Cortex of kidney (tissue), 1 donor: Measurements from ENCODE around the gene KISS1R.
"Not testable (repeated sequence)": the region's sequence is repeated elsewhere in the genome, so short reads cannot be mapped to it uniquely, and the experiment has no call there.

Experiments
- DNase-seq: peaks from one replicate; lab custom pipeline; 2025; lab: John Stamatoyannopoulos, UW

The KISS1R gene

GRCh38 chr19:881385-882071 is 35.6 kb upstream of the KISS1R start:
- no peak for DNase-seq

GRCh38 chr19:882871-883497 is 34.1 kb upstream of the KISS1R start:
- no peak for DNase-seq

- DNase-seq = no peak
These were observed 33.4 kb upstream of the KISS1R start for GRCh38 chr19:883661-884211.

- no peak for DNase-seq
These were observed 32.5 kb upstream of the KISS1R start for GRCh38 chr19:884420-885211.

GRCh38 chr19:885536-886224 is 31.5 kb upstream of the KISS1R start:
- no peak for DNase-seq

- DNase-seq = no peak
These were observed 30.1 kb upstream of the KISS1R start for GRCh38 chr19:887072-887471.

GRCh38 chr19:887599-887998 is 29.5 kb upstream of the KISS1R start:
- DNase-seq = no peak

- no peak for DNase-seq
These were observed 28.4 kb upstream of the KISS1R start for GRCh38 chr19:888581-889385.

- no peak for DNase-seq
These were observed 27.4 kb upstream of the KISS1R start for GRCh38 chr19:889662-890295.

- DNase-seq = no peak
These were observed 26.3 kb upstream of the KISS1R start for GRCh38 chr19:890831-891230.

- DNase-seq = not testable (repeated sequence)
These were observed 25.5 kb upstream of the KISS1R start for GRCh38 chr19:891421-892200.

- DNase-seq = no peak
These were observed 24.8 kb upstream of the KISS1R start for GRCh38 chr19:892243-892893.

GRCh38 chr19:892894-893689 is 24.0 kb upstream of the KISS1R start, which contains the start of the genes MED16 and RNU6-9:
MED16 (minus strand) TSS chr19:893187; CDS start chr19:891131, 2,056 bp downstream.
RNU6-9 (plus strand) TSS chr19:893484.
- no peak for DNase-seq

- DNase-seq = no peak
These were observed 20.7 kb upstream of the KISS1R start for GRCh38 chr19:896434-896833.

GRCh38 chr19:896999-897398 is 20.1 kb upstream of the KISS1R start:
- DNase-seq = no peak

GRCh38 chr19:897442-898039 is 19.6 kb upstream of the KISS1R start:
- DNase-seq = no peak

GRCh38 chr19:898663-899062 is 18.5 kb upstream of the KISS1R start:
- no peak for DNase-seq
